Inflammatory macrophage (primary cell): Measurements from ENCODE around the gene GCHFR.

Source experiments
- DNase-seq, 2 donors: peaks; one replicate each; pipeline ENCODE4 v3.0.0-alpha.2; 2020 to 2022

The GCHFR gene

GRCh38 chr15:40815042-40815698 is 51.3 kb downstream of the GCHFR start:
- peak; percentile 38 to 67 for DNase-seq
